Measurements from ENCODE around the gene UBQLN4.
A peak's percentile ranks its signal among the peaks of the same experiment; 100 is the strongest.
"Not testable (repeated sequence)": the region's sequence is repeated elsewhere in the genome, so short reads cannot be mapped to it uniquely, and the experiment has no call there.

The UBQLN4 gene

GRCh38 chr1:156079762-156080161 lies 26.2 kb upstream of the UBQLN4 start:
- Histone ChIP-seq H3K4me1 (ENCODE audit: insufficient read depth, low read length) (peaks cover 17% of the 10 kb centered on the region), H3K9me3 (ENCODE audit: low read length) (no peaks in the 10 kb centered on the region), H3K9ac (ENCODE audit: low read length) (no peak overlapping the region), H3K36me3 (ENCODE audit: insufficient read depth, low read length) (no peaks in the 10 kb centered on the region), H3K27me3 (ENCODE audit: control insufficient read depth in 1 of 2, insufficient read depth in 2 of 2, low read length in 2 of 2) (no peaks in the 10 kb centered on the region), H3K27ac (ENCODE audit: low read depth, low read length) (no peak overlapping the region), H3K4me3 (ENCODE audit: low read depth in 1 of 2, low read length in 2 of 2) (no peak overlapping the region)

GRCh38 chr1:156078728-156079127 lies 25.1 kb upstream of the UBQLN4 start:
- no peak overlapping the region for H3K9ac ChIP-seq (ENCODE audit: low read length)
- H3K27ac ChIP-seq (ENCODE audit: low read depth, low read length): no peak overlapping the region
- H3K27me3 ChIP-seq (ENCODE audit: control insufficient read depth in 1 of 2, insufficient read depth in 2 of 2, low read length in 2 of 2): no peaks in the 10 kb centered on the region
- peaks cover 17% of the 10 kb centered on the region for H3K4me1 ChIP-seq (ENCODE audit: insufficient read depth, low read length)
- H3K36me3 ChIP-seq (ENCODE audit: insufficient read depth, low read length): no peaks in the 10 kb centered on the region
- no peak overlapping the region for H3K4me3 ChIP-seq (ENCODE audit: low read depth in 1 of 2, low read length in 2 of 2)
- no peaks in the 10 kb centered on the region for H3K9me3 ChIP-seq (ENCODE audit: low read length)

- H3K4me3 ChIP-seq (ENCODE audit: low read depth in 1 of 2, low read length in 2 of 2): peak overlapping the region in 1 of 2 donors; percentile 45
- no peak overlapping the region for H3K9ac ChIP-seq (ENCODE audit: low read length)
- no peaks in the 10 kb centered on the region for H3K27me3 ChIP-seq (ENCODE audit: control insufficient read depth in 1 of 2, insufficient read depth in 2 of 2, low read length in 2 of 2)
- H3K9me3 ChIP-seq (ENCODE audit: low read length): no peaks in the 10 kb centered on the region
- no peaks in the 10 kb centered on the region for H3K36me3 ChIP-seq (ENCODE audit: insufficient read depth, low read length)
- no peak overlapping the region for H3K27ac ChIP-seq (ENCODE audit: low read depth, low read length)
- H3K4me1 ChIP-seq (ENCODE audit: insufficient read depth, low read length): peaks cover 11% of the 10 kb centered on the region
Observed at GRCh38 chr1:156077430-156077760, 23.8 kb upstream of the UBQLN4 start.

GRCh38 chr1:156076609-156077429 lies 23.2 kb upstream of the UBQLN4 start:
- no peaks in the 10 kb centered on the region for H3K27me3 ChIP-seq (ENCODE audit: control insufficient read depth in 1 of 2, insufficient read depth in 2 of 2, low read length in 2 of 2)
- peak overlapping the region; percentile 40 for H3K9ac ChIP-seq (ENCODE audit: low read length)
- no peaks in the 10 kb centered on the region for H3K36me3 ChIP-seq (ENCODE audit: insufficient read depth, low read length)
- H3K4me3 ChIP-seq (ENCODE audit: low read depth in 1 of 2, low read length in 2 of 2): peak overlapping the region; percentile 31 to 68
- H3K9me3 ChIP-seq (ENCODE audit: low read length): no peaks in the 10 kb centered on the region
- H3K27ac ChIP-seq (ENCODE audit: low read depth, low read length): peak overlapping the region; percentile 27
- peaks cover 11% of the 10 kb centered on the region for H3K4me1 ChIP-seq (ENCODE audit: insufficient read depth, low read length)

GRCh38 chr1:156075775-156076204 lies 22.2 kb upstream of the UBQLN4 start:
- Histone ChIP-seq H3K4me1 (ENCODE audit: insufficient read depth, low read length) (peaks cover 7% of the 10 kb centered on the region), H3K27ac (ENCODE audit: low read depth, low read length) (no peak overlapping the region), H3K4me3 (ENCODE audit: low read depth in 1 of 2, low read length in 2 of 2) (peak overlapping the region in 1 of 2 donors; percentile 68), H3K9me3 (ENCODE audit: low read length) (no peaks in the 10 kb centered on the region), H3K27me3 (ENCODE audit: control insufficient read depth in 1 of 2, insufficient read depth in 2 of 2, low read length in 2 of 2) (no peaks in the 10 kb centered on the region), H3K9ac (ENCODE audit: low read length) (peak overlapping the region; percentile 40), H3K36me3 (ENCODE audit: insufficient read depth, low read length) (no peaks in the 10 kb centered on the region)

GRCh38 chr1:156075162-156075561 lies 21.6 kb upstream of the UBQLN4 start:
- Histone ChIP-seq H3K9ac (ENCODE audit: low read length) (no peak overlapping the region), H3K27ac (ENCODE audit: low read depth, low read length) (no peak overlapping the region)

DNA sequence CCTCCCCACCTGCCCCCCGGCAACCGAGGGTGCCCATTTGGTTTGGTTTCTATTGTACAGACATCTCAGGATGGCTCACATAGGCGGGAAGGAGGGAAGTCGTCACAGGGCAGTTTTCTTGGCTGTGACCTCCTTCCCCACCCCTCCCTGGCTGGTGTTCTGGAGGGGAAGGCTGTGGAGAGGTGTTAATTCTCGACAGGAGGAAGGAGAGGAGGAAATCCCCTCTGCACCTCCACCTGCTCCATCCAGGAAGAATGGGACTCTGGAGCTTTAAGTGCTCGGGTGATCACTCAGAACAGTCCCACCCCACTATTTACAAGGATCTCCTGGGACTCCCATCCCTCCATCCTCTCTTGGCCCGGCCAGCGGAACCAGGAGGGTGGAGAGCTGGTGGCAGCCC lies 21.1 kb upstream of the UBQLN4 start:
- no peak overlapping the region for H3K4me3 ChIP-seq (ENCODE audit: low read depth in 1 of 2, low read length in 2 of 2)
- no peak overlapping the region for H3K9ac ChIP-seq (ENCODE audit: low read length)
- no peak overlapping the region for H3K27ac ChIP-seq (ENCODE audit: low read depth, low read length)
- peaks cover 7% of the 10 kb centered on the region for H3K4me1 ChIP-seq (ENCODE audit: insufficient read depth, low read length)
- H3K36me3 ChIP-seq (ENCODE audit: insufficient read depth, low read length): no peaks in the 10 kb centered on the region
- no peaks in the 10 kb centered on the region for H3K9me3 ChIP-seq (ENCODE audit: low read length)
- peaks cover 0 to 8% of the 10 kb centered on the region in 2 donors for H3K27me3 ChIP-seq (ENCODE audit: control insufficient read depth in 1 of 2, insufficient read depth in 2 of 2, low read length in 2 of 2)

More at GRCh38 chr1:156075162-156075561, 21.6 kb upstream of the UBQLN4 start:
- peaks cover 0 to 5% of the 10 kb centered on the region in 2 donors for H3K27me3 ChIP-seq (ENCODE audit: control insufficient read depth in 1 of 2, insufficient read depth in 2 of 2, low read length in 2 of 2)
- no peaks in the 10 kb centered on the region for H3K36me3 ChIP-seq (ENCODE audit: insufficient read depth, low read length)
- no peak overlapping the region for H3K4me3 ChIP-seq (ENCODE audit: low read depth in 1 of 2, low read length in 2 of 2)
- H3K4me1 ChIP-seq (ENCODE audit: insufficient read depth, low read length): peaks cover 7% of the 10 kb centered on the region
- no peaks in the 10 kb centered on the region for H3K9me3 ChIP-seq (ENCODE audit: low read length)

DNA sequence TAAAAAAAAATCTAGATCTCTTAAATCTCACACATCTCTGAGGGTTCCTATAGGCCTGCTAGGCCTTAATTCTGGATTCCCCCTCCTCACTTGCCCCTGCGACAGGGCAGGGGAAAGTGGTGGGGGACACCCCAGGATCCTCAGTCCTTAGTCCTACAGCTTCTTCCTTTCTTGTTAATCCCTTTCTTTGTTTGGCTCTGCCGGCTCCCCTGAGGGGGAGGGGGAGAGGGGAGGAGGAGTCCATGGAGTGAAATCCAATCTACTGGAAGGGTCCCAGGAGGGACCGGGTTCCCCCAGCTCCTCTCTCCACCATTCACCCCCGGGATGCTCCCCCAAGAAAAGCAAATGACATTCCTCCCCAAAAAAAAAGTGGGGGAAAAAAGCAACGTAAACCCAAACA lies 20.1 kb upstream of the UBQLN4 start:
- Histone ChIP-seq H3K4me1 (ENCODE audit: insufficient read depth, low read length) (peaks cover 7% of the 10 kb centered on the region), H3K36me3 (ENCODE audit: insufficient read depth, low read length) (no peaks in the 10 kb centered on the region), H3K27me3 (ENCODE audit: control insufficient read depth in 1 of 2, insufficient read depth in 2 of 2, low read length in 2 of 2) (peaks cover 0 to 8% of the 10 kb centered on the region in 2 donors), H3K9ac (ENCODE audit: low read length) (no peak overlapping the region), H3K9me3 (ENCODE audit: low read length) (no peaks in the 10 kb centered on the region), H3K4me3 (ENCODE audit: low read depth in 1 of 2, low read length in 2 of 2) (no peak overlapping the region), H3K27ac (ENCODE audit: low read depth, low read length) (no peak overlapping the region)

DNA sequence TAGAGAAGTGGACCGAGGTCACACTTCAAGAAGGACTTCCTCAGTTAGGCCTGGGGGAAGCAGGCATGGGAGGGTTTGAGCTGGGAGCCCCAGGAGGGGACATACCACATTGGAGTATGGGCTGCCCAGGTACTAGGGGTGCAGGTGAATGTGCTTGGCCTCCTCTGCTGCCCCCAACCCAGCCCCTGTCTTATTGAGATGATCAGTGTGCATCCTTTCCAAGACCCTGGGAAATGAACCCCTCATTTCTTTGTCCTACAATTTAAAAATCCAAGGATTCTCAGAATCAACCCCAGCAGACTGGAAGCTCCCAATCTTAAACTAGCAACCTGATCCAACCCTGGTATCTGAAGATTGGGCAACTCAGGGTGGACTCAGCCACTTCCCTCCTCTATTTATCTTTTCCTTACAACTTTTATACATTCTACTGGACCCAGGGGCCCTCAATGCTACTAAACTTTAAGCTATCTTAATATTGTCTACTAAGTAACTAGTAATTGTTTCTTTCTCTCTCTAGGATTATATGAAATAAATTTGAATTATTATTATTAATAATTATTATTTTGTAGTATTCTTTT lies 19.6 kb upstream of the UBQLN4 start:
- no peak overlapping the region for H3K9ac ChIP-seq (ENCODE audit: low read length)
- H3K27ac ChIP-seq (ENCODE audit: low read depth, low read length): no peak overlapping the region
- H3K4me3 ChIP-seq (ENCODE audit: low read depth in 1 of 2, low read length in 2 of 2): no peak overlapping the region
- H3K9me3 ChIP-seq (ENCODE audit: low read length): no peaks in the 10 kb centered on the region
- peaks cover 0 to 8% of the 10 kb centered on the region in 2 donors for H3K27me3 ChIP-seq (ENCODE audit: control insufficient read depth in 1 of 2, insufficient read depth in 2 of 2, low read length in 2 of 2)
- H3K4me1 ChIP-seq (ENCODE audit: insufficient read depth, low read length): peaks cover 7% of the 10 kb centered on the region
- no peaks in the 10 kb centered on the region for H3K36me3 ChIP-seq (ENCODE audit: insufficient read depth, low read length)

GRCh38 chr1:156072251-156072650 lies 18.7 kb upstream of the UBQLN4 start:
- no peak overlapping the region for H3K27ac ChIP-seq (ENCODE audit: low read depth, low read length)
- H3K4me3 ChIP-seq (ENCODE audit: low read depth in 1 of 2, low read length in 2 of 2): no peak overlapping the region
- H3K4me1 ChIP-seq (ENCODE audit: insufficient read depth, low read length): peaks cover 7% of the 10 kb centered on the region
- H3K27me3 ChIP-seq (ENCODE audit: control insufficient read depth in 1 of 2, insufficient read depth in 2 of 2, low read length in 2 of 2): peaks cover 0 to 8% of the 10 kb centered on the region in 2 donors
- no peak overlapping the region for H3K9ac ChIP-seq (ENCODE audit: low read length)
- H3K36me3 ChIP-seq (ENCODE audit: insufficient read depth, low read length): no peaks in the 10 kb centered on the region
- no peaks in the 10 kb centered on the region for H3K9me3 ChIP-seq (ENCODE audit: low read length)

DNA sequence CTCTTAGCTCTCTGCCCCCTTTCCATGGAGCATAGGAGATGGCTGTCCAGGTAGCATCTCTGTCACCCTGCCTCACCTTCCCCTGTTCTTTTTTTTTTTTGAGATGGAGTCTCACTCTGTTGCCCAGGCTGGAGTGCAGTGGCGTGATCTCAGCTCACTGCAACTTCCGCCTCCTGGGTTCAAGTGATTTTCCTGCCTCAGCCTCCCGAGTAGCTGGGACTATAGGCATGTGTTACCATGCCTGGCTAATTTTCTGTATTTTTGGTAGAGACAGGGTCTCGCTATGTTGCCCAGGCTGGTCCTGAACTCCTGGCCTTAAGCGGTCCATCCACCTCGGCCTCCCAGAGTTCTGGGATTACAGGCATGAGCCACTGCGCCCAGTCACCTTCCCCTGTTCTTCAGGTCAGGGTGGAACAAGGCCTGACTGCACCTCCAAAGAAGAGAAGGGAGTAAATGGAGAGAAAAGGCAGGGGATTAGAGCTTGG lies 17.8 kb upstream of the UBQLN4 start:
- not testable (repeated sequence) for H3K4me1 ChIP-seq (ENCODE audit: insufficient read depth, low read length); H3K36me3 ChIP-seq (ENCODE audit: insufficient read depth, low read length); H3K27ac ChIP-seq (ENCODE audit: low read depth, low read length); H3K9ac ChIP-seq (ENCODE audit: low read length); H3K9me3 ChIP-seq (ENCODE audit: low read length); H3K27me3 ChIP-seq (ENCODE audit: control insufficient read depth in 1 of 2, insufficient read depth in 2 of 2, low read length in 2 of 2); H3K4me3 ChIP-seq (ENCODE audit: low read depth in 1 of 2, low read length in 2 of 2)

Data from muscle layer of colon (tissue), 2 donors.